Measurements from ENCODE around the gene PCDHGB6.
"Not testable (repeated sequence)": the region's sequence is repeated elsewhere in the genome, so short reads cannot be mapped to it uniquely, and the experiment has no call there.

The PCDHGB6 gene

DNA sequence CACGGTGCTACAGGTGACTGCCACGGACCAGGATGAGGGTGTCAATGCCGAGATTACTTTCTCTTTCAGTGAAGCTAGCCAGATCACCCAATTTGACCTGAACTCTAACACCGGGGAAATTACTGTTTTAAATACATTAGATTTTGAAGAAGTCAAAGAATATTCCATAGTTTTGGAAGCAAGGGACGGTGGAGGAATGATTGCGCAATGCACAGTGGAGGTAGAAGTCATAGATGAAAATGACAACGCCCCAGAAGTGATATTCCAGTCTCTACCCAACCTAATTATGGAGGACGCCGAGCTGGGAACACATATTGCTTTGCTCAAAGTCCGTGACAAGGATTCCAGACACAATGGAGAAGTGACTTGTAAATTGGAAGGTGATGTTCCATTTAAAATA lies 19.2 kb upstream of the PCDHGB6 start:
- no peak for DNase-seq (ENCODE audit: low spot score)

DNA sequence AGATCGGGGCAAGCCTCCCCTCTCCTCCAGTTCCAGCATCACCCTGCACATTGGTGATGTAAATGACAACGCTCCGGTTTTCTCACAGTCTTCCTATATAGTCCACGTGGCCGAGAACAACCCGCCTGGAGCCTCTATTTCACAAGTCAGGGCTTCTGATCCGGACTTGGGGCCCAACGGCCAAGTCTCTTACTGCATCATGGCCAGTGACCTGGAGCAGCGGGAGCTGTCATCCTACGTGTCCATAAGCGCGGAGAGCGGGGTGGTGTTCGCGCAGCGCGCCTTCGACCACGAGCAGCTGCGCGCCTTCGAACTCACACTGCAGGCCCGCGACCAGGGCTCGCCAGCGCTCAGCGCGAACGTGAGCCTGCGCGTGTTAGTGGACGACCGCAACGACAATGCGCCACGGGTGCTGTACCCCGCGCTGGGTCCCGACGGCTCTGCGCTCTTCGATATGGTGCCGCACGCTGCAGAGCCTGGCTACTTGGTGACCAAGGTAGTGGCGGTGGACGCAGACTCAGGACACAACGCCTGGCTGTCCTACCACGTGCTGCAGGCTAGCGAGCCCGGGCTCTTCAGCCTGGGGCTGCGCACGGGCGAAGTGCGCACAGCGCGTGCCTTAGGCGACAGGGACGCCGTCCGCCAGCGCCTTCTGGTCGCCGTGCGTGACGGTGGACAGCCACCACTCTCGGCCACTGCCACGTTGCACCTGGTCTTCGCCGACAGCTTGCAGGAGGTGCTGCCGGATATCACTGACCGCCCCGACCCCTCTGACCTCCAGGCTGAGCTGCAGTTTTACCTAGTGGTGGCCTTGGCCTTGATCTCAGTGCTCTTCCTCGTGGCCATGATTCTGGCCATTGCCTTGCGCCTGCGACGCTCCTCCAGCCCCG lies 18.4 kb upstream of the PCDHGB6 start:
- DNase-seq (ENCODE audit: low spot score): no peak

- no peak for DNase-seq (ENCODE audit: low spot score)
These were observed 15.2 kb upstream of the PCDHGB6 start, which contains the start of gene PCDHGA8 for GRCh38 chr5:141392429-141393198. TSS of gene PCDHGA8 (plus strand) at chr5:141392633. CDS start at chr5:141392814, 181 bp downstream.

DNA sequence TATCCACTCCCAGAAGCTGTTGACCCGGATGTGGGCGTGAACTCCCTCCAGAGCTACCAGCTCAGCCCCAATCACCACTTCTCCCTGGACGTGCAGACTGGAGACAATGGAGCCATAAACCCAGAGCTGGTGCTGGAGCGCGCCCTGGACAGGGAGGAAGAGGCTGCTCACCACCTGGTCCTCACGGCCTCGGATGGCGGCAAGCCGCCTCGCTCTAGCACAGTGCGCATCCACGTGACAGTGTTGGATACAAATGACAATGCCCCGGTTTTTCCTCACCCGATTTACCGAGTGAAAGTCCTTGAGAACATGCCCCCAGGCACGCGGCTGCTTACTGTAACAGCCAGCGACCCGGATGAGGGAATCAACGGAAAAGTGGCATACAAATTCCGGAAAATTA lies 14.6 kb upstream of the PCDHGB6 start:
- DNase-seq (ENCODE audit: low spot score): no peak

- DNase-seq (ENCODE audit: low spot score): not testable (repeated sequence)
These were observed 13.2 kb upstream of the PCDHGB6 start for GRCh38 chr5:141394401-141395187.

- DNase-seq (ENCODE audit: low spot score): peak; percentile 46
These were observed 9.9 kb upstream of the PCDHGB6 start, which contains the start of gene PCDHGB5 for GRCh38 chr5:141397756-141398551. TSS of gene PCDHGB5 (plus strand) at chr5:141397947. CDS start at chr5:141398128, 181 bp downstream.

GRCh38 chr5:141398608-141399007 lies 9.2 kb upstream of the PCDHGB6 start:
- DNase-seq (ENCODE audit: low spot score): no peak

DNA sequence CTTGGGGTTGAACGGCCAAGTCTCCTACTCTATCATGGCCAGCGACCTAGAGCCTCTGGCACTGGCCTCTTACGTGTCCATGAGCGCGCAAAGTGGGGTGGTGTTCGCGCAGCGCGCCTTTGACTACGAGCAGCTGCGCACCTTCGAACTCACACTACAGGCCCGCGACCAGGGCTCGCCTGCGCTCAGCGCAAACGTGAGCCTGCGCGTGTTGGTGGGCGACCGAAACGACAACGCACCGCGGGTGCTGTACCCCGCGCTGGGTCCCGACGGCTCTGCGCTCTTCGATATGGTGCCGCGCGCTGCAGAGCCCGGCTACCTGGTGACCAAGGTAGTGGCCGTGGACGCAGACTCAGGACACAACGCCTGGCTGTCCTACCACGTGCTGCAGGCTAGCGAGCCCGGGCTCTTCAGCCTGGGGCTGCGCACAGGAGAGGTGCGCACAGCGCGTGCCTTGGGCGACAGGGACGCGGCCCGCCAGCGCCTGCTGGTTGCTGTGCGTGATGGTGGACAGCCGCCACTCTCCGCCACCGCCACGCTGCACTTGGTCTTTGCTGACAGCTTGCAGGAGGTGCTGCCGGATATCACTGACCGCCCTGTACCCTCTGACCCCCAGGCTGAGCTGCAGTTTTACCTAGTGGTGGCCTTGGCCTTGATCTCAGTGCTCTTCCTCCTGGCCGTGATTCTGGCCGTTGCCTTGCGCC lies 8.1 kb upstream of the PCDHGB6 start:
- DNase-seq (ENCODE audit: low spot score): no peak

GRCh38 chr5:141402553-141403243 lies 5.1 kb upstream of the PCDHGB6 start, which contains the start of gene PCDHGA9:
TSS of gene PCDHGA9 (plus strand) at chr5:141402778. CDS start at chr5:141402953, 175 bp downstream.
- DNase-seq (ENCODE audit: low spot score): peak; percentile 42

- no peak for DNase-seq (ENCODE audit: low spot score)
These were observed 4.4 kb upstream of the PCDHGB6 start for GRCh38 chr5:141403387-141403786.

GRCh38 chr5:141409598-141410306 lies 1.9 kb downstream of the PCDHGB6 start:
- no peak for DNase-seq (ENCODE audit: low spot score)

DNA sequence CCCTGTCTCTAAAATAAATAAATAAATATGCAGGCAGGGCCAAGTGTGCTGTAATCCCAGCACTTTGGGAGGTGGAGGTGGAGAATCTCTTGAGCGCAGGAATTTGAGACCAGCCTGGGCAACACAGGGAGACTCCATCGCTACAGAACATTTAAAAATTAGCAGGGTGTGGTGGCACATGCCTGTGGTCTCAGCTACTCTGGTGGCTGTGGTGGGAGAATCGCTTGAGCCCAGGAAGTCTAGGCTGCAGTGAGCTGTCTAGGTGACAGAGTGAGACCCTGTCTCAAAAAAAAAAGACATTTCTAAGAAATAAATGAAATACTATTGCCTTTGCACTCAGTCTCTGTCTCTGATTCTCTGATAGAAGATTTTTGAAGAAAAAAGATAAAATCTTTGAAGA lies 3.8 kb downstream of the PCDHGB6 start:
- no peak for DNase-seq (ENCODE audit: low spot score)

GRCh38 chr5:141412854-141413539 lies 5.2 kb downstream of the PCDHGB6 start, which contains the start of gene PCDHGA10:
TSS of gene PCDHGA10 (plus strand) at chr5:141412987. CDS start at chr5:141413176, 189 bp downstream.
- DNase-seq (ENCODE audit: low spot score): peak; percentile 78

GRCh38 chr5:141413540-141414069 lies 5.8 kb downstream of the PCDHGB6 start:
- DNase-seq (ENCODE audit: low spot score): no peak

DNA sequence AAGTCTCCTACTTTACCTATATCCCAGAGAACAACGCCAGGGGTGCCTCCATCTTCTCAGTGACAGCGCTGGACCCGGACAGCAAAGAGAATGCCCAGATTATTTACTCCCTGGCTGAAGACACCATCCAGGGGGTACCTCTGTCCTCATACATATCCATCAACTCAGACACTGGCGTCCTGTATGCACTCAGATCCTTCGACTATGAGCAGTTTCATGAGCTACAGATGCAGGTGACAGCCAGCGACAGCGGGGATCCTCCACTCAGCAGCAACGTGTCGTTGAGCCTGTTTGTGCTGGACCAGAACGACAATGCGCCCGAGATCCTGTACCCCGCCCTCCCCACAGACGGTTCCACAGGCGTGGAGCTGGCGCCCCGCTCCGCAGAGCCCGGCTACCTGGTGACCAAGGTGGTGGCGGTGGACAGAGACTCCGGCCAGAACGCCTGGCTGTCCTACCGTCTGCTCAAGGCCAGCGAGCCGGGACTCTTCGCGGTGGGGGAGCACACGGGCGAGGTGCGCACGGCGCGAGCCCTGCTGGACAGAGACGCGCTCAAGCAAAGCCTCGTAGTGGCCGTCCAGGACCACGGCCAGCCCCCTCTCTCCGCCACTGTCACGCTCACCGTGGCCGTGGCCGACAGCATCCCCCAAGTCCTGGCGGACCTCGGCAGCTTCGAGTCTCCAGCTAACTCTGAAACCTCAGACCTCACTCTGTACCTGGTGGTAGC lies 6.9 kb downstream of the PCDHGB6 start:
- DNase-seq (ENCODE audit: low spot score): not testable (repeated sequence)

GRCh38 chr5:141415275-141415618 lies 7.4 kb downstream of the PCDHGB6 start:
- DNase-seq (ENCODE audit: low spot score): not testable (repeated sequence)

GRCh38 chr5:141417494-141418172 lies 9.8 kb downstream of the PCDHGB6 start, which contains the start of gene PCDHGB7:
TSS of gene PCDHGB7 (plus strand) at chr5:141417677. CDS start at chr5:141417860, 183 bp downstream.
- DNase-seq (ENCODE audit: low spot score): peak; percentile 74

Measured in AG20443 (cell line).